HG03280 (cell line): ENCODE results near the gene LLGL2.
"Not testable (repeated sequence)": the region's sequence is repeated elsewhere in the genome, so short reads cannot be mapped to it uniquely, and the experiment has no call there.

Experiments
- ATAC-seq: cut with Tn5 transposase; IDR thresholded peaks from one replicate; pipeline ENCODE4 v1.9.1; 2021; ENCODE audit warnings: mild to moderate bottlenecking, moderate library complexity; ENCODE audit not compliant: unreplicated experiment

Gene LLGL2

GRCh38 chr17:75518983-75519537, 6.4 kb upstream of the LLGL2 start:
- ATAC-seq, result no peak

- not testable (repeated sequence) for ATAC-seq
These were observed 5.1 kb upstream of the LLGL2 start for GRCh38 chr17:75520413-75520812.

- ATAC-seq, result no peak
These were observed 4.2 kb upstream of the LLGL2 start for GRCh38 chr17:75521290-75521689.

GRCh38 chr17:75521951-75522727, 3.4 kb upstream of the LLGL2 start:
- ATAC-seq, result no peak

- no peak for ATAC-seq
These were observed 1.9 kb upstream of the LLGL2 start for GRCh38 chr17:75523647-75524046.

GRCh38 chr17:75524269-75524969, 1.1 kb upstream of the LLGL2 start:
- ATAC-seq, result no peak

GRCh38 chr17:75525806-75526554, 483 bp downstream of the LLGL2 start:
- peak; percentile 14 for ATAC-seq

GRCh38 chr17:75526555-75527270, 1.2 kb downstream of the LLGL2 start:
- ATAC-seq, result no peak

- no peak for ATAC-seq
These were observed 5.6 kb downstream of the LLGL2 start for GRCh38 chr17:75530837-75531720.

- no peak for ATAC-seq
These were observed 6.2 kb downstream of the LLGL2 start for GRCh38 chr17:75531721-75532072.

- ATAC-seq, result no peak
These were observed 9.6 kb downstream of the LLGL2 start for GRCh38 chr17:75535119-75535537.

- ATAC-seq, result no peak
These were observed 10.4 kb downstream of the LLGL2 start for GRCh38 chr17:75535871-75536270.

GRCh38 chr17:75536366-75536765, 10.9 kb downstream of the LLGL2 start:
- no peak for ATAC-seq

GRCh38 chr17:75539967-75540729, 14.7 kb downstream of the LLGL2 start:
- ATAC-seq, result no peak

- ATAC-seq, result no peak
These were observed 15.5 kb downstream of the LLGL2 start for GRCh38 chr17:75540923-75541503.

- no peak for ATAC-seq
These were observed 16.7 kb downstream of the LLGL2 start for GRCh38 chr17:75542229-75542628.

- ATAC-seq, result no peak
These were observed 17.3 kb downstream of the LLGL2 start for GRCh38 chr17:75542728-75543336.

- no peak for ATAC-seq
These were observed 18.8 kb downstream of the LLGL2 start for GRCh38 chr17:75544250-75544649.
